GM23248 (cell line): ENCODE results near the gene TELO2.

Experiments used
- EZH2 ChIP-seq: fragments of 200-600 bp; sonication (generic); IDR thresholded peaks from 2 replicates; pipeline ENCODE4 v1.6.1; 2018; ENCODE audit warnings: antibody characterized with exemption, mild to moderate bottlenecking; ENCODE audit not compliant: insufficient read depth, poor library complexity, severe bottlenecking
- EZH2phosphoT487 ChIP-seq: fragments of 200-600 bp; sonication (generic); IDR thresholded peaks from 2 replicates; pipeline ENCODE4 v1.6.1; 2018; ENCODE audit warnings: antibody characterized with exemption, moderate library complexity, mild to moderate bottlenecking, low read depth; ENCODE audit not compliant: insufficient read depth

GRCh38 chr16:1485847-1486496, 7.2 kb upstream of the TELO2 start:
- TF ChIP-seq EZH2 (no peak), EZH2phosphoT487 (no peak)
